SJCRH30 (cell line): ENCODE measurements around the gene ADAT2. TPM values are rescaled to one million over a fixed set of nuclear protein-coding genes. Genes with fewer than 3 reads are reported as not detected.
"Not testable (repeated sequence)": the region's sequence is repeated elsewhere in the genome, so short reads cannot be mapped to it uniquely, and the experiment has no call there.

Experiments
- DNase-seq, 2 experiments: peaks; one replicate each; pipeline ENCODE4 v3.0.0-alpha.2; 2015 to 2020
- H3K27ac ChIP-seq: fragments of 250-450 bp; sonication (Bioruptor Pico); 2 replicates; pipeline ENCODE4 v1.5.1; 2020; ENCODE audit warnings: mild to moderate bottlenecking, moderate library complexity
- H3K27me3 ChIP-seq: fragments of 250-450 bp; sonication (Bioruptor Pico); 2 replicates; pipeline ENCODE4 v1.5.1; 2020; ENCODE audit warnings: mild to moderate bottlenecking, moderate library complexity
- H3K36me3 ChIP-seq: fragments of 250-450 bp; sonication (Bioruptor Pico); 2 replicates; pipeline ENCODE4 v1.5.1; 2020; ENCODE audit warnings: mild to moderate bottlenecking, moderate library complexity
- H3K4me1 ChIP-seq: fragments of 250-450 bp; sonication (Bioruptor Pico); 2 replicates; pipeline ENCODE4 v1.5.1; 2020; ENCODE audit warnings: mild to moderate bottlenecking, moderate library complexity
- H3K4me3 ChIP-seq: fragments of 250-450 bp; sonication (Bioruptor Pico); 2 replicates; pipeline ENCODE4 v1.5.1; 2020; ENCODE audit warnings: mild to moderate bottlenecking, moderate library complexity
- H3K9me3 ChIP-seq: fragments of 250-450 bp; sonication (Bioruptor Pico); replicated peaks from 2 replicates; pipeline ENCODE4 v1.5.1; 2020; ENCODE audit warnings: mild to moderate bottlenecking, moderate library complexity
- total RNA-seq: library from RNA; depleted of rRNA; stranded (reverse); fragments of >200 nt; shearing (Covaris generic); gene quantifications from 2 replicates; pipeline ENCODE4 v1.2.3, GENCODE V29; 2014

ADAT2 gene
- total RNA-seq, 1 experiment from 2014 or later, result 11.1 TPM

DNA sequence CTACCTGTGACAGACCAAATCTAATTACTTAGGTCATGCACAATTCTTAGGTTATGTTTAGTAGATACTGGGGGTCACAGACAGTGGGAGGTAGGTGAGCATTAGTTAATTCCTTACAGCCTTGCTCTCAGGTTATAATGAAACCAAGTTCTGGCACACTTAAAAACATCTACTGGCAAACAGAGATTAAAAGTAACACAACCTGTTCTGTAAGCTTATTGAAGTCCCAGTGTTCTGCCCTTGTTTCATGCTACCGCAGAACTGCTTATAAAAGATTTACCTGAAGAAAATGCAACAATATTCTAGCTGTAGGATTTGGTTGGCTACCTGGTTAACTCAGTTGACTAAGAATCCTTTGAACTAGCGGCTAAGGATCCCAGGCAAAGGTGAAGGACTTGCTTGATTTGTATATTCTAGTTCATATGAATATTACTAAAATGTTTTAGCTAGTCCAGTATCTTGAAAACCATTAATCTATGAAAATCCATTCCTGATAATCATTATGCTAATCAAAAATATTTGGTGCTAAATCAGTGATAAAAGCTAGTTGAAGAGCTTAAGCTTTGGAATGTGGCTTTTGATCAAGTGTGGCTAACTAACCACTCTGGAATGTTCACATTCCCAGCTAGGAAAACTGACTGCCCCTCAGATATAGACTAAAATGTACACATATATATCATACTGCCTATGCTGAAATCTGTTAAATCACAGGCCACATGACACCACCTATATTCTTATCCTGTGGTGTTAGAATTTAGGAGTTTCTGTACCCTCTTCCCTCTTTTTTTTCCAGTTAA lies 7.3 kb upstream of the ADAT2 start:
- peaks cover 5% of the 10 kb centered on the region; the same call in 1 of the 2 replicates for H3K4me1 ChIP-seq
- H3K36me3 ChIP-seq, result peaks cover 7% of the 10 kb centered on the region
- H3K27ac ChIP-seq, result no peak overlapping the region
- H3K27me3 ChIP-seq, result no peaks in the 10 kb centered on the region
- no peak overlapping the region for H3K4me3 ChIP-seq
- no peak for DNase-seq
- H3K9me3 ChIP-seq, result no peaks in the 10 kb centered on the region

- no peaks in the 10 kb centered on the region; the same call in 1 of the 2 replicates for H3K36me3 ChIP-seq
- no peaks in the 10 kb centered on the region for H3K9me3 ChIP-seq
- no peak overlapping the region for H3K27ac ChIP-seq
- H3K4me3 ChIP-seq, result peak overlapping the region; percentile 68
- peaks cover 7% of the 10 kb centered on the region for H3K4me1 ChIP-seq
- DNase-seq, result no peak
- no peaks in the 10 kb centered on the region for H3K27me3 ChIP-seq
Measured at GRCh38 chr6:143451531-143451930, 1.0 kb upstream of the ADAT2 start.

GRCh38 chr6:143449714-143450452 lies 612 bp downstream of the ADAT2 start:
- Histone ChIP-seq H3K27me3 (no peaks in the 10 kb centered on the region), H3K27ac (peak overlapping the region; percentile 76), H3K4me1 (peaks cover 7% of the 10 kb centered on the region), H3K36me3 (no peaks in the 10 kb centered on the region; the same call in 1 of the 2 replicates), H3K9me3 (no peaks in the 10 kb centered on the region), H3K4me3 (peak overlapping the region; percentile 68)
- peak; percentile 34 to 72 for DNase-seq

DNA sequence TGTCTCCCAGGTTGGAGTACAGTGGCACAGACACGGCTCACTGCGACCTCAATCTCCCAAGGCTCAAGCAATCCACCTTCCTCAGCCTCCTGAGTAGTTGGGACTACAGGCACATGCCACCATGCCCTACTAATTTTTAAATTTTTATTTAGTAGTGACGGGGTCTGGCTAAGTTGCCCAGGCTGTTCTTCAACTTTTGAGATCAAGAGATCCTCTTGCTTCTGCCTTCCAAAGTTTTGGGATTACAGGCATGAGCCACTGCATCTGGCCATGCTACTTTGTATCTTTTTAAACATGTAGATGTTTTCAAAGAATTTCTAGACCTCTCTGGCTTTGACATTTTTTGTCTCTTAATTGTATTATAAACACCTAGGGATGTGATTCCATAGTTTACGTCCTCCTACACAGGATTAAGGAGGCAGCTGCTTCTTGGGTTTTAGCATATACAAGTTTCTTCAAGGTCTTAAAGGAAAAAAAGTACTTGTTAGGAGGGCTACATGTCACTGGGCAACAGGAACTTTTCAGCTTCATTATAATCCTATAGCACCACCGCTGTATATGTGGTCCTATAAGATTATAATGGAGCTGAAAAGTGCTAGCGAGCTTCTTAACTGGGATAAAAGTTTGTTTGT lies 1.3 kb downstream of the ADAT2 start:
- Histone ChIP-seq H3K27ac (peak overlapping the region; percentile 76; the same call in 1 of the 2 replicates), H3K9me3 (no peaks in the 10 kb centered on the region), H3K27me3 (no peaks in the 10 kb centered on the region), H3K4me1 (peaks cover 7% of the 10 kb centered on the region), H3K36me3 (no peaks in the 10 kb centered on the region; the same call in 1 of the 2 replicates), H3K4me3 (peak overlapping the region; percentile 68)
- DNase-seq, result no peak

GRCh38 chr6:143447865-143448264 lies 2.6 kb downstream of the ADAT2 start:
- H3K4me1 ChIP-seq, H3K36me3 ChIP-seq, H3K27me3 ChIP-seq, H3K27ac ChIP-seq, H3K4me3 ChIP-seq, H3K9me3 ChIP-seq, DNase-seq: not testable (repeated sequence)

GRCh38 chr6:143443096-143443495 lies 7.4 kb downstream of the ADAT2 start:
- no peak overlapping the region for H3K4me3 ChIP-seq
- no peak for DNase-seq
- H3K36me3 ChIP-seq, result no peaks in the 10 kb centered on the region; the same call in 1 of the 2 replicates
- H3K9me3 ChIP-seq, result no peaks in the 10 kb centered on the region
- H3K4me1 ChIP-seq, result no peaks in the 10 kb centered on the region
- H3K27ac ChIP-seq, result no peak overlapping the region
- no peaks in the 10 kb centered on the region for H3K27me3 ChIP-seq

DNA sequence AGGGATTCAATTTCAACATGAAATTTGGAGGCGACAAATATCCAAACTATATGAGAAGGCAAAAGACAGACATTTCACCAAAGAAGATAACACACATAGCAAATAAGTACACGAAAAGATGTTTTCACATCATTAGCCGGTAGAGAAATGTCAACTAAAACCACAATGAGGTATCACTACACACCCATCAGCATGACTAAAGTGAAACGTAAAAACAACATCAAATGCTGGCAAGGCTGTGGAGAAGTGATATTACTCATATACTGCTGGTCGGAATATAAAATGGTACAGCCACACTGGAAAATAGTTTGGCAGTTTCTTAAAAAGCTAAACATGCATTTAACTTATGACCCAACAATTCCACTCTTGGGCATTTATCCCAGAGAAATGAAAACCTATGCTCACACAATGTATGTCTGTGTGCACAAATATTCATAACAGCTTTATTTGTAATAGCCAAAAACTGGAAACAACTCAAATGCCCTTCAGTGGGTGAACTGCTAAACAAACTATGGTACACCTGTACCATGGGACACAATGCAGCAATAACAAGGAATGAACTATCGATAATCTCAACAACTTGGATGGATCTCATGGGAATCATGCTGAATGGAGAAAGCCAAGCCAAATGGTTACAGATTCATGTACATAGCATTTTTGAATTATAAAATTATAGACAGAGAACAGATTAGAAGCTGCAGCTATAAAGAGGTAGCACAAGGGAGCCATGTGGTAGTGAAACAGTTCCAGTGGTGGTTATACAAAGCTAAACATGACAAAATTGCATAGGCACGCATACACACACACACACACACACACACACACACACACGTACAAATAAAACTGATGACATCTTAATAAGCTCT lies 8.6 kb downstream of the ADAT2 start:
- peaks cover 6% of the 10 kb centered on the region; the same call in 1 of the 2 replicates for H3K36me3 ChIP-seq
- no peak for DNase-seq

DNA sequence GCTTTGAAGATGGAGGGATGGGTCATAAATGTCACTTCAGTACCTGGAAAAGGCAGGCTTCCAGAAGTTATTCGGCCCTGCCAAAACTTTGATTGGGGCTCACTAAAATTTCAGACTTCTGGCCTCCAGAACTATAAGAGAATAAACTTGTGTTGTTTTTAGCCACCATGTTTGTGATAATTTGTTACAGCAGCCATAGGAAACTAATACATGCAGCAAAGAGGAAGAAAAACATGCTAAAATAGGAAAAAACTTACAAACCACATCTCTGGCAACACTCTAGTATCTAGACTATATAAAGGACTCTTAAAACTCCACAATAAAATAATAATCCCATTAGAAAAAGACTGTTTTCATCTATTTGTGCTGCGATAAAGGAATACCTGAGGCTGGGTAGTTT lies 9.5 kb downstream of the ADAT2 start:
- Histone ChIP-seq H3K36me3 (peaks cover 9% of the 10 kb centered on the region; the same call in 1 of the 2 replicates), H3K9me3 (no peaks in the 10 kb centered on the region), H3K4me3 (no peak overlapping the region), H3K27ac (no peak overlapping the region), H3K4me1 (no peaks in the 10 kb centered on the region), H3K27me3 (no peaks in the 10 kb centered on the region)
- no peak for DNase-seq

More for the DNA sequence above, 8.6 kb downstream of the ADAT2 start:
- no peaks in the 10 kb centered on the region for H3K4me1 ChIP-seq
- no peaks in the 10 kb centered on the region for H3K9me3 ChIP-seq
- H3K27ac ChIP-seq, result no peak overlapping the region
- H3K27me3 ChIP-seq, result no peaks in the 10 kb centered on the region
- H3K4me3 ChIP-seq, result no peak overlapping the region

GRCh38 chr6:143432588-143432987 lies 17.9 kb downstream of the ADAT2 start:
- DNase-seq, result no peak
- H3K4me3 ChIP-seq, result no peak overlapping the region

GRCh38 chr6:143431226-143431625 lies 19.3 kb downstream of the ADAT2 start:
- Histone ChIP-seq H3K27ac (no peak overlapping the region), H3K27me3 (no peaks in the 10 kb centered on the region), H3K9me3 (no peaks in the 10 kb centered on the region), H3K4me1 (no peaks in the 10 kb centered on the region), H3K4me3 (no peak overlapping the region), H3K36me3 (peaks cover 3% of the 10 kb centered on the region; the same call in 1 of the 2 replicates)
- no peak for DNase-seq

More at GRCh38 chr6:143432588-143432987, 17.9 kb downstream of the ADAT2 start:
- no peaks in the 10 kb centered on the region for H3K9me3 ChIP-seq
- no peaks in the 10 kb centered on the region for H3K4me1 ChIP-seq
- no peaks in the 10 kb centered on the region for H3K27me3 ChIP-seq
- H3K27ac ChIP-seq, result no peak overlapping the region
- H3K36me3 ChIP-seq, result peaks cover 7% of the 10 kb centered on the region; the same call in 1 of the 2 replicates

DNA sequence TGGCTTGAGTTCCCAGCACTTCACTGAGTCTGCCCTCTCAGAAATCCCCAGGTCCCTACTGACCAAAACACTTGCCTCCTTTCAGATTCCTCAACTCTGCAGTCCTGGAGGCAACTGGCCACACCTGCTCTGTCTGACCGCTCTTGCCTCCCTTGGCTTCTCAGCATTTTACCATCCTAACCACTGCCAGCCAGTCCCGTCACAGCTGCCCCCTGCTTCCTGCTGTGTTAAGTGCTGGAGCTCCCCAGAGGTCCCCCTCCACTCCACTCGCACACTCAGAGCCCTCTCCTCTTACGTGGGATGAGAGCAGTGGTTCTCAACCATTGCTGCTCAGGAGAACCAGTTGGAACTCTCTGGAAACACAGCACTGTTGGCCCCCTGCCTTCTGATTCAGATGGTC lies 20.5 kb downstream of the ADAT2 start:
- Histone ChIP-seq H3K9me3 (no peaks in the 10 kb centered on the region), H3K36me3 (peaks cover 3% of the 10 kb centered on the region; the same call in 1 of the 2 replicates), H3K4me3 (no peak overlapping the region), H3K27ac (no peak overlapping the region), H3K27me3 (no peaks in the 10 kb centered on the region), H3K4me1 (no peaks in the 10 kb centered on the region)
- DNase-seq, result peak; percentile 45 to 70

- Histone ChIP-seq H3K27me3 (no peaks in the 10 kb centered on the region), H3K4me3 (no peak overlapping the region), H3K36me3 (no peaks in the 10 kb centered on the region; the same call in 1 of the 2 replicates), H3K9me3 (no peaks in the 10 kb centered on the region), H3K4me1 (no peaks in the 10 kb centered on the region), H3K27ac (no peak overlapping the region)
- DNase-seq, result peak; percentile 66 to 79
Measured at GRCh38 chr6:143427109-143427817, 23.2 kb downstream of the ADAT2 start.

DNA sequence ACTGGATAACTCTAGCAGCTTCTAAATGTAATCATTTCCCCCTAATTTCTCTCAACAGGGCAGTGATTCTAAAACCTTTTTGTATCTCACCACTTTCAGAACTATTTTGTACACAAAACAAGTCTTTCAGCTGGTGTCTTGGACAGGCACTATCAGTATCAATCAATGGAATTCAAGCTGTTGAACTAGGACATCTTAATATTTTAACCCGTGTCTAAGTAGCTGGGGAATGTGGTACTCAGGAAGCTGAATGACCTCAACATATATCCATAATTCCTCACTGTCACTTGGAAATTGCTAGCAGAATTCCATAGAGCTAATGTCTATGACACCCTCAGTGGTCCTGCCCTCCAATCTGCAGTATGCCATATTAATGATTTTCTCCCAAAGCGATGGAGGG lies 24.5 kb downstream of the ADAT2 start:
- H3K4me1 ChIP-seq, result no peaks in the 10 kb centered on the region
- H3K4me3 ChIP-seq, result no peak overlapping the region
- no peaks in the 10 kb centered on the region for H3K9me3 ChIP-seq
- DNase-seq, result no peak
- no peaks in the 10 kb centered on the region for H3K27me3 ChIP-seq
- no peaks in the 10 kb centered on the region for H3K36me3 ChIP-seq
- no peak overlapping the region for H3K27ac ChIP-seq
